ENCODE measurements around the gene MRPS5.
"Not testable (repeated sequence)": the region's sequence is repeated elsewhere in the genome, so short reads cannot be mapped to it uniquely, and the experiment has no call there.

The MRPS5 gene

GRCh38 chr2:95121407-95122196, at the start of gene MRPS5:
Gene MRPS5, minus strand, starts transcription at chr2:95121808. Its CDS starts 17 bp downstream, at chr2:95121791.
- DNase-seq, result peak in 1 of 2 experiments; percentile 17

GRCh38 chr2:95166065-95166763, 44.6 kb upstream of the MRPS5 start:
- no peak for DNase-seq

- peak; percentile 55 to 94 for DNase-seq
These were observed 43.9 kb upstream of the MRPS5 start, which contains the start of gene ZNF2 for GRCh38 chr2:95165371-95166064. Gene ZNF2, plus strand, starts transcription at chr2:95165809. Its CDS starts 10,418 bp downstream, at chr2:95176227.

- DNase-seq, result no peak
These were observed 43.4 kb upstream of the MRPS5 start for GRCh38 chr2:95165030-95165370.

- DNase-seq, result no peak
These were observed 38.3 kb upstream of the MRPS5 start, which contains the start of gene ZNF514 for GRCh38 chr2:95159690-95160449. Gene ZNF514, minus strand, starts transcription at chr2:95159848. Its CDS starts 6,595 bp downstream, at chr2:95153253.

- no peak for DNase-seq
These were observed 37.4 kb upstream of the MRPS5 start for GRCh38 chr2:95158891-95159619.

- DNase-seq, result no peak
These were observed 36.8 kb upstream of the MRPS5 start for GRCh38 chr2:95158441-95158840.

GRCh38 chr2:95149397-95149984, 27.9 kb upstream of the MRPS5 start:
- DNase-seq, result no peak

GRCh38 chr2:95143838-95144237, 22.2 kb upstream of the MRPS5 start:
- DNase-seq, result no peak

GRCh38 chr2:95138702-95139101, 17.1 kb upstream of the MRPS5 start:
- no peak for DNase-seq

GRCh38 chr2:95122197-95122551, 566 bp upstream of the MRPS5 start:
- DNase-seq, result no peak

- no peak for DNase-seq
These were observed 558 bp downstream of the MRPS5 start for GRCh38 chr2:95121093-95121406.

- peak in 1 of 2 experiments; percentile 24 for DNase-seq
These were observed 6.2 kb downstream of the MRPS5 start for GRCh38 chr2:95115418-95115817.

GRCh38 chr2:95113464-95113863, 8.1 kb downstream of the MRPS5 start:
- DNase-seq, result no peak

- DNase-seq, result no peak
These were observed 11.2 kb downstream of the MRPS5 start for GRCh38 chr2:95110395-95110794.

GRCh38 chr2:95109260-95109659, 12.3 kb downstream of the MRPS5 start:
- DNase-seq, result no peak

- no peak for DNase-seq
These were observed 15.5 kb downstream of the MRPS5 start for GRCh38 chr2:95106081-95106480.

GRCh38 chr2:95104606-95105005, 17.0 kb downstream of the MRPS5 start:
- no peak for DNase-seq

GRCh38 chr2:95099910-95100309, 21.7 kb downstream of the MRPS5 start:
- DNase-seq, result no peak

GRCh38 chr2:95098273-95098672, 23.3 kb downstream of the MRPS5 start:
- not testable (repeated sequence) for DNase-seq

GRCh38 chr2:95091885-95092555, 29.6 kb downstream of the MRPS5 start:
- DNase-seq, result no peak

All from cerebellar nuclear complex (tissue), 1 donor.